BJ (cell line): Measurements from ENCODE around the gene CDK4. TPM values are rescaled to one million over a fixed set of nuclear protein-coding genes. Genes with fewer than 3 reads are reported as not detected.

ENCODE experiments used
- CTCF ChIA-PET: fragments of 350-600 bp; formaldehyde crosslinking; extraction: SDS; loops from one replicate; lab custom pipeline; 2021; ENCODE audit warnings: antibody characterized with exemption, inconsistent platforms; lab: Yijun Ruan, JAX
- POLR2A ChIA-PET: fragments of 300-600 bp; sonication (Branson Sonifier 250); formaldehyde crosslinking; extraction: SDS; loops from one replicate; lab custom pipeline; 2021; ENCODE audit warnings: antibody characterized with exemption; lab: Charles Lee
- DNase-seq: peaks from one replicate; pipeline ENCODE4 v3.0.0-alpha.2; 2011; ENCODE audit warnings: low read depth
- H3K27me3 ChIP-seq: 2 replicates; pipeline ENCODE4 v1.6.0; 2011; ENCODE audit warnings: low read length; ENCODE audit not compliant: control insufficient read depth, insufficient read depth
- H3K36me3 ChIP-seq: 2 replicates; pipeline ENCODE4 v1.5.1; 2011; ENCODE audit warnings: low read length; ENCODE audit not compliant: control insufficient read depth, insufficient read depth
- H3K4me3 ChIP-seq: 2 replicates; pipeline ENCODE4 v1.5.1; 2011; ENCODE audit warnings: low read depth, mild to moderate bottlenecking, control low read depth, low read length
- CTCF ChIP-seq: IDR thresholded peaks from 2 replicates; pipeline ENCODE4 v1.5.1; 2011; ENCODE audit warnings: low read depth, mild to moderate bottlenecking, control low read depth, inconsistent platforms, low read length, moderate library complexity; ENCODE audit not compliant: insufficient read depth
- polyA plus RNA-seq: library from polyadenylated mRNA; depleted of rRNA; stranded (reverse); fragments of >200 nt; gene quantifications from 2 replicates; pipeline ENCODE4 v1.2.3, GENCODE V29; 2011

The CDK4 gene
- polyA plus RNA-seq, 1 experiment = 293 TPM

GRCh38 chr12:57726151-57726883, 25.8 kb downstream of the CDK4 start:
- H3K27me3 ChIP-seq = 0 out of 2 replicates have a peak, but pooled peaks cover 1% of the 10 kb centered on the region
- peaks cover 4% of the 10 kb centered on the region for H3K36me3 ChIP-seq
- ChIA-PET POLR2A (interaction anchor here (0.5 kb wide), 1 partner anchor 122 kb away, joined by 3 read pairs; no protein-coding TSS in a partner anchor), CTCF (interaction anchor here (0.6 to 3.0 kb wide), 30 partner anchors 10 to 1056 kb away, joined by 3 to 58 read pairs (median 4); partner anchors contain the start of genes AGAP2, B4GALNT1, CDK4 and CYP27B1)
- peak overlapping the region; percentile 93 for H3K4me3 ChIP-seq
- peak; percentile 98 for TF ChIP-seq CTCF
- DNase-seq = peak; percentile 19

DNA sequence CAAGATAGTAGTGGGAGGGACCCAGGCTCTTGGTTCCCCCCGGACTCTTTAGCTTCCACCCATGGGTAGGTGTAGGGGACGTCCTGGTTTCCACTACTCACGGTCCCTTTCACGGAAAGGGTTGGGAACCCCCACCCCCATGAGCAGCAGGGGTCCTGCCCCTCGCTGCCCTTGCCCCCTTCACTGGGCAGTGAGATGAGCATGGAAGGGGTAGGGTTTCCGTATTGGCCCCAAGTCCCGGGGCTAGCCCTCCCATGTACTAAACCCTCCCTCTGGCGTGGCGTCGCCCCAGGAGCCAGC, 26.3 kb downstream of the CDK4 start:
- no peak for DNase-seq
- Histone ChIP-seq H3K36me3 (peaks cover 6% of the 10 kb centered on the region), H3K27me3 (0 out of 2 replicates have a peak, but pooled peaks cover 1% of the 10 kb centered on the region), H3K4me3 (peak overlapping the region; percentile 93)
- POLR2A ChIA-PET = interaction anchor here (0.5 kb wide), 1 partner anchor 122 kb away, joined by 3 read pairs; no protein-coding TSS in a partner anchor
- no peak for TF ChIP-seq CTCF
- CTCF ChIA-PET = interaction anchor here (0.6 to 3.0 kb wide), 27 partner anchors 9 to 185 kb away, joined by 3 to 58 read pairs (median 4); partner anchors contain the start of genes AGAP2, CYP27B1, EEF1AKMT3 and METTL1

DNA sequence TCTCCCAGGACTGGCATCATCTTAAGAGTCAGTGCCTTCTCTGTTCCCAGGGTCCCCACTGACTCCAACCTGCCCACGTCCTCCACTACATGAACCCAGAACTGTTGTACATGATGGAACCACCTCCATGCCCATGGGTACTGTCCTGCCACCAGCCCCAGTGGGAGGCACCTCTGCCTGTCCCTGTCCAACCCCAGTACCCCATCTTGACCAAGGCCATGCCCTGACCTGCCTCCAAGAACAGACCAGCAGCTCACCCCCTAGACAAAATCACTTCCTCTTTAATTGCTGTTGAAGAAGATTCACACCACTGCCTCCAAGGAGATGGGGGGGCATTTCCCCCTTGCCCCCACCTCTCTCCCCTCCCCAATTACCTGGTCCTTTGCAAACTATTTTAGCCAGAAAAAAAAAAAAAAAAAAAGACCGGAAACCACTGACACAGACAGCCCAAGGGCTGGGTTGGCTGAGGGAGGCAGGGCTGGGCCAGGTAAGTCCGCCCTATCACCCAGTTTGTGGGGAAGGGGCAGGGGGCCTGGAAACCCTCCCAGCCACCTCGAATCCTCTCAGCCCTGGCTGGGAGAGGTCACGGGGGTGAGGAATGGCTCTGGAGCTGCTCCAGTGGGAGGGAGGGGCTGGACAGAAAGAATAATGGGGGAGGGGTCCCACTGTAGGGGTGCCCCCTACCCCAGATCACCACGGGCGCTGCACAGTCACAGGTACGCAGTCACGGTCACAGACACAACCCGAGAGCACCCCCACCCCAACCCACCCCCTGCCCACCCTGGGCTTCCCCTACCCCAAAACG, 27.0 kb downstream of the CDK4 start:
- POLR2A ChIA-PET = no interaction called here
- TF ChIP-seq CTCF = no peak
- CTCF ChIA-PET = interaction anchor here (0.6 to 3.0 kb wide), 23 partner anchors 8 to 146 kb away, joined by 3 to 58 read pairs (median 4); partner anchors contain the start of genes AGAP2, CYP27B1, EEF1AKMT3 and METTL1
- Histone ChIP-seq H3K4me3 (no peak overlapping the region), H3K36me3 (peaks cover 11% of the 10 kb centered on the region), H3K27me3 (0 out of 2 replicates have a peak, but pooled peaks cover 1% of the 10 kb centered on the region)
- DNase-seq = no peak

DNA sequence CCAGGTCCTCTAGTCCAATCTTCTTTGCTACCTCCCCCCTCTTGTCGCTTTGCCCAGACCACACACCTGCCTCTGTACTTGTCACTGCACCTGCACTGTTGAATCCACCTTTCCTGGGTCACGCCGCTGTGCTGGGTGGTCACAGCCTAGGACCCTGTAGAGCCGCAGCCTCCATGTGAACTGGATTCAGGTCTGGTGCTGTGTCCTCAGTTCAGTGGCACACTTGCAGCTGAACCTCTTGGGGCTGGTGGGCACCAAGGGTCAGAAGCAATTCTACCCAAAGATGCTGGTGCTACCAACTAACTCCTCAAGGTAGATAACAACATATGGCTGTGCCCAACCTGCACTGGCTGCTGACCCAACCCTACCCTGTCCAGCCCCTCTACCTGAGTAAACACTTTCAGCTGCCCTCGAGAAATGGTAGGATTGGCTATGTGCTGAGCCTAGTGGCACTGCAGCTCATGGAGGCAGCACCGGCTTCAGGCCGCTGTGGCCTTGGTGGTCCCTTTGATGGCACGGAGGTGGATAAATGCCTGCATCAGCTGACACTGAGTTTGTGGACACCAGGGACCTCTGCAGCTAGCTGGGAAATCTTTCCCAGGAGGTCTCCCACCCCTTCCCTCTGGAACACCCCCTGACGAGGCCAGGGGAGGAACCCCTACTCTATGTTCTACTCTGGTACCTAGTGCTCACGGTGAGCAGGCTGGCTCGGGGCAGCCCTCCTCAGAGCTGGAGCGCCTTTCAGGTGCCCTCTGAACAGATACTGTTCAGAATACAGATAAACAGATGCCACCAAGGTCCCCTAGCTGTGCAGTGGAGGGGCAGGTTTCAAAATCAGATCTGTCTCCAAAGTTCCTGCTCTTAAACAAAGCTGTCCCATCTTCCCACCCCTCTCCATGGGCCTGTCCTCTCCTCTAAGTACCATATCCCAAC, 27.8 kb downstream of the CDK4 start:
- 0 out of 2 replicates have a peak, but pooled peaks cover under 1% of the 10 kb centered on the region for H3K27me3 ChIP-seq
- no peak for DNase-seq
- no peak for TF ChIP-seq CTCF
- ChIA-PET CTCF (interaction anchor here (0.9 to 3.0 kb wide), 2 partner anchors 10 to 12 kb away, joined by 3 to 58 read pairs; partner anchors contain the start of gene AGAP2), POLR2A (no interaction called here)
- peaks cover 16% of the 10 kb centered on the region for H3K36me3 ChIP-seq
- H3K4me3 ChIP-seq = no peak overlapping the region
